GM20000 (cell line): ENCODE results near the gene CORO6.

Experiments used
- DNase-seq: peaks from one replicate; pipeline ENCODE4 v3.0.0; 2012; ENCODE audit warnings: low spot score
- CTCF ChIP-seq: IDR thresholded peaks from 2 replicates; pipeline ENCODE4 v1.5.1; 2012; ENCODE audit warnings: mild to moderate bottlenecking, control low read depth; ENCODE audit errors: extremely low read depth, missing control alignments

Gene CORO6

GRCh38 chr17:29584452-29585079 is 38.1 kb downstream of the CORO6 start:
- DNase-seq: no peak
- no peak for TF ChIP-seq CTCF

- no peak for DNase-seq
- TF ChIP-seq CTCF: no peak
These were observed 39.1 kb downstream of the CORO6 start for GRCh38 chr17:29583324-29584248.

- no peak for DNase-seq
- no peak for TF ChIP-seq CTCF
These were observed 39.9 kb downstream of the CORO6 start for GRCh38 chr17:29582772-29583171.

GRCh38 chr17:29582254-29582765 is 40.4 kb downstream of the CORO6 start:
- no peak for TF ChIP-seq CTCF
- no peak for DNase-seq

GRCh38 chr17:29581583-29582253 is 41.0 kb downstream of the CORO6 start:
- DNase-seq: no peak

More at GRCh38 chr17:29581583-29582253, 41.0 kb downstream of the CORO6 start:
- no peak for TF ChIP-seq CTCF
